GM10847 (cell line): ENCODE results near the gene PDZD2.

Experiments
- POLR2A ChIP-seq: IDR thresholded peaks from 2 replicates; pipeline ENCODE4 v1.6.1; 2011; ENCODE audit not compliant: insufficient read length; ENCODE audit errors: extremely low read depth

PDZD2 gene

DNA sequence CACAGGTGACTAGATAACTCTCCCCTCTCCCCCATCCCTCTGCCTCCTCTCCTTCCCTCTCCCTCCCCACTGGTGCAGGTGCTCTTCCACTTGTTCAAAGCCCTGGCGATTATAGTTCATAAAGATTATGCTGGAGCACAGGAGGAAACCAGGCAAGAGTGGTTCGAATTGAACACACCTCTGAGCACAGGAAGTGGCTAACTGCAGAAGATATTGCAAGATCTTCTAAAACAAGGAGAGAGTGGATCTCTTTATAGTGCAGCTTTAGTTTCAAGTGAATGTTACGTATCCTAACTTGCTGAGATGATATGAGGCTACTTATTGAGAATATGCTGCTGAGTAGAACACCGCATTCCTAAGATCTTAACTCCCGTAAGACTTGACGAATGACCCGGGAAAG is 356.8 kb downstream of the PDZD2 start:
- TF ChIP-seq POLR2A, result no peak

DNA sequence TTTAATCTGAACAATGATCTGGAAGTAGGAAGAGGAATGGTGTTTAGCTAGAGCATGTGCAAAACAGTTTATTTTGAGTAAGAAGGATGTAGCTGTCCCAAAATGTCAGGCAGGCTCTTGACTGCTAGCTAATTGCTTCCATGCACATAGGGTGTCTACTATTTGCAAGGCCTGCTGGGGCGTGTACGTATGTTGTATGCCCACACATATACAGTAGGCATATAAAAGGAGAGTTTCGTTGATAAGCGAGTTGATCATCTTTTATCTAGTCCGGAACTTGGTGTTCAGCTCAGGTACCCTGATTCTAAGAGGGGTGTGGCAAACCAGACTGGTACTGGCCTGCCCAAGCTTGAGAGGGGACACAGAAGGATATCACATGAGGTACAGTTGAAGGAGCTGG is 358.0 kb downstream of the PDZD2 start:
- no peak for TF ChIP-seq POLR2A

DNA sequence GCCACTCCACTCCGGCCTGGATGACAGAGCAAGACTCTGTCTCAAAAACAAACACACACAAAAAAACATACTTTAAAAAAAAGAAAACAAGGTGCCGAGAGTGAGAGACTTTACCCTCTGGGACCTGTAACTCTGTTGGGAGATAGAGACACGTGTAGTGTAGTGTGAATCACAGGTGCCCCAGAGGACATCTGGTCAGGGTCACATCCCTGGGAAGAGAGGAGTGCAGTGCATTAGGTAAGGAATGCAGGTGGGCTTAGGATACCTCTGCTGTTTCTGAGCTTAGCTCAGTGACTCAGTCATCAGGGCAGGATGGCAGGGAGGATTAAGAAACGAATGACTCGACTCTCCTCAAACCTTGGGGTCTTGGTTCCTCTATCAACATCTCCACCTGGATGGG is 360.5 kb downstream of the PDZD2 start:
- TF ChIP-seq POLR2A, result no peak

DNA sequence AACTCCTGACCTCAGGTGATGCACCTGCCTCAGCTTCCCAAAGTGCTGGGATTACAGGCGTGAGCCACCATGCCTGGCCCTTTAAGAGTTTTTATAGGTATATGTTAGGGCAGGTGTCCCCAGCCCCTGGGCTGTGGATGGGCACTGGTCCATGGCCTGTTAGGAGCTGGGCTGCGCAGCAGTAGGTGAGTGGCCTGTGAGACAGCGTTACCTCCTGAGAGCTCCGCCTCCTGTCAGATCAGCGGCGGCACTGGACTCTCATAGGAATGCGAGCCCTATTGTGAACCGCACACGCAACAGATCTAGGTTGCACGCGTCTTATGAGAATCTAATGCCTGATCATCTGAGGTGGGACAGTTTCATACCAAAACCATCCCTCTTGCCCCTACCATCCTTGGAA is 361.8 kb downstream of the PDZD2 start:
- TF ChIP-seq POLR2A, result no peak

DNA sequence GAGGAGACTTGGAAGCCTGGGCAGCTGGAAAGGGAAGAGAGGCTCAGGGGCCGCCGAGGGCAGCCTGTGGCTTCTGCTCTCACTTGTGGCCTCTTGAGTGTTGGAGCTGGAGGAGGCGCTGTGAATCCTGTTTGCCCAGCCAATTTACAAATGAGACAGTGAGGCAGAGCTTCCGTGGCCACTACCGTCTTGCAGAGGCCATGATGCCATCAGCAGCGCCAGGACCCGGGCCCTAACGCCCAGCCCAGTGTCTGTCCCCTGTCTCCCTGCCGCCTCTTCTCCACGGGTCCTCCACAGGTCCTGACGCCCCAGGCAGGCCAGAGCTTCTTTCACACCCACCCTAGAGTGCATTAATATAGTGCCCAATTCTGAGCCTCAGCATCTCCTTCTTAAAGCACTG is 362.4 kb downstream of the PDZD2 start:
- TF ChIP-seq POLR2A, result no peak

DNA sequence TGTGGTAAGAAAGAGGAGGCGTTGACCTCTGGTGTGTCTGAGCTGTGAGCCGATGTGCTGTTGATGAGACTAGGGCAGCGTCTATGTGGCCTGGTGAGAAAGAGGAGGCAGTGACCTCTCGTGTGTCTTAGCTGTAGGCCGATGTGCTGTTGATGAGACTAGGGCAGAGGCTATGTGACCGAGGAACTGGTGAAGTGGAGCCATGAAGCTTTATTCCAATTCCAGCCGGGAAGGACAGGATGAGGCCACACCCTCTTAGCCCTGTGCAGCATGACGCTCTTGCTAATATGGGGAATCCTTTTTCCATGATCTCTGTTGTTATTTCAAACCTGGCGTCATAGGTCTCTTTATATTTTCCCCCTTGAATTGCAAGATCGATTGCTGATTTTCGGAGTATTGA is 362.8 kb downstream of the PDZD2 start:
- no peak for TF ChIP-seq POLR2A

DNA sequence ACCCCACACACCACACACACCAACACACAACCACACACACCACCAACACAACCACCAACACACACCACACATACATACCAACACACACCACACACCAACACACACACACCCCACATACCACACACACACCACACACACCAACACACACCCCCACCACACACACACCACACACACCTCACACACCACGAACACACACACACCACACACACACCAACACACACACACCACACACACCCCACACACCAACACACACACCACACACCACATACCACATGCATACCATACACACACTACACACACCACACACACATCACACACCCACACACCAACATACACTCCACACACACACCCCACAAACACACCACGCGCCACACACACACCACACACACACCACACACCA is 363.8 kb downstream of the PDZD2 start:
- TF ChIP-seq POLR2A, result no peak

DNA sequence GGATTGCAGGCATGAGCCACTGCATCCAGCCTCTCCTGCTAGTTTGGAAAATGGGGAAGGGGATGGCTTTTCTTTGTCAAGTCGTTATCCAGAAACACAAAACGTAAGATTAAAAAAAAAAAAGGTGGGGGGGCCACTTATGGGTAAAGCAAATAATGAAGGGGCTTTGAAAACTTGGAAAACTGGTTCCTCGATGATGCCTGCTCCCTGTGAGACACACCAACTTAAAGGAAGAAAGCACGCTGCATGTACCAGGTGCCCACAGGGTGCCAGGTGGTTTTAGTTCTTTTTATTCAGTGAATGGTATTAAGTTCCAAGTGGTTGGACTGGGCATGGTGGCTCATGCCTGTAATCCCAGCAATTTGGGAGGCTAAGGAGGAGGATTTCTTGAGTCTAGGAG is 365.1 kb downstream of the PDZD2 start:
- no peak for TF ChIP-seq POLR2A

DNA sequence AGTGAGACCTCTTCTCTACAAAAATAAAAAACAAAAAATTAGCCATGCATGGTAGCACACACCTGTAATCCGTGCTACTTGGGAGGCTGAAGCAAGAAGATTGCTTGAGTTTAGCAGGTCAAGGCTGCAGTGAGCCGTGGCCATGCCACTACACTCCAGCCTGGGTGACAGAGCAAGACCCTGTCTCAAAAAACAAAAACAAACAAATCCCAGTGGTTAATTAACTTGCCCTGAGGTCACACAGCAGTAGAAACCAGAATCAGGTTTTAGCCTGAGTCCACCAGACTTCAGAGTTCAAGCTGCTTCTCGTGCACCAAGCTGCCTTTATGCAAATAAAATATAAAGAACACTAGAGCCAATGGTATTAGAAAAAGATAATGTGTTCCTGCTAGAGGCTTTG is 365.5 kb downstream of the PDZD2 start:
- no peak for TF ChIP-seq POLR2A

DNA sequence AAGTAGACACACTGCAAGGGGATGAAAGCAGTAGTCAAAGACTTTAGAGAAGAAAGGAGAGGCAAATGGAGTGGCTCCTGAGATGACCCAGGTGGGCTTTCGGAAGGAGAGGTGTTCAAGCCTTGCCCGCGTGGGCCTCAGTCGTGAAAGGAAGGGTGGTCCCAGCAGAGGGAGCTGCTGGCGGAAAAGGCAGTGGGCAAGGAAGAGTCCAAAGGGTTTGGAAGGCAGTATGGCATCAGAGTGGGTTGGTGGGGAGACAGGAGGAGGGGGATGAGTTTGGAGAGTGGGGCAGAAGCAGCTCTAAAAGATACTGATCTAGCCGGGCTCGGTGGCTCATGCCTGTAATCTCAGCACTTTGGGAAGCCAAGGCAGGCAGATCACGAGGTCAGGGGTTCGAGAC is 369.8 kb downstream of the PDZD2 start:
- TF ChIP-seq POLR2A, result no peak

DNA sequence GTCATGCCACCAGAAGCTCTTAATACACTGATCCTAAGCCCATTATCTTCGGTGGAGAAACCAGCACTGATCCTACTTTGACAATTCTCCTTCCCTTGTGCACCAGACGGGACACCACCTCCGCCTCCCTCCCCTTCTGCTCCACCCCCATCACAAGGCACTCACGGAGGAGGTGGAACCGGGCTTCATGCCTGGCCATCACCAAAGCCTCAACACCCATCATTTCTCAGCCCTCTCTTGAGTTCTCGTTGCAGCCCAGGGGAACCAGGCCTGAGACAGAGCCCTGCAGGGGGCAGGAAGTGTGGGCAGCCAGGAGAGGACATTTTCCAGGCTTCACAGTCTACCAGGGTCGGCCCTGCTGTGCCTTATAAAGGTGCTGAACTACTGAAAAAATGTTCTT is 374.7 kb downstream of the PDZD2 start:
- TF ChIP-seq POLR2A, result no peak

DNA sequence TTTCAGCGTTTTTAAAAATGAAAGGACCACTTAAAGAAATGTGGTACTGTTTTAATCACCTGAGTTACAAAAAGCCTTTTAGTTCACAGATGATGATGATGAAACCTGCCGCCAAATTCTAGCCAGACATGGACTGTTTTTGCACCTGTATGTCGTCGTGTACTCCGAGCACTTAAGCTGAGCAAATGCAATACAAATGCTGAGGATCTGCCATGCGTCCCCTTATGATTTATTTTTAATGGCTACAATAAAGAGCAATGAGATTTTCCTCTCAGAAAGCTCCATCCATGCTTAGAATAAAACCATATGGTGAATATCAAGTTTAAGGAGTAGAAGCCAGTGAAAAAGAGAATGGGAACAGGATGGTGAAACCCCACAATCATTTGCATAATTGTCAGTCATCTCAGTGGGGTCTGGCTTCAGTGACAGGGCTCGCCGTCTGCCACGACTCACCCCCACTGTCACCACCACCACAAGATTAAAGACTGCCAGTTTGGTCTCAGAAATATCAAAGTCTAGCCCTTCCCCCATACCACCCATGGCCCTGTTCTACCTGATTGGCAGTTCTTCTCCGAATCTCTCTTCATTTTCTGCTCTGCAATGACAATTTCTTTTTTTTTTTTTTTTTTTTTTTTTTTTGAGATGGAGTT is 375.3 kb downstream of the PDZD2 start:
- TF ChIP-seq POLR2A, result no peak

DNA sequence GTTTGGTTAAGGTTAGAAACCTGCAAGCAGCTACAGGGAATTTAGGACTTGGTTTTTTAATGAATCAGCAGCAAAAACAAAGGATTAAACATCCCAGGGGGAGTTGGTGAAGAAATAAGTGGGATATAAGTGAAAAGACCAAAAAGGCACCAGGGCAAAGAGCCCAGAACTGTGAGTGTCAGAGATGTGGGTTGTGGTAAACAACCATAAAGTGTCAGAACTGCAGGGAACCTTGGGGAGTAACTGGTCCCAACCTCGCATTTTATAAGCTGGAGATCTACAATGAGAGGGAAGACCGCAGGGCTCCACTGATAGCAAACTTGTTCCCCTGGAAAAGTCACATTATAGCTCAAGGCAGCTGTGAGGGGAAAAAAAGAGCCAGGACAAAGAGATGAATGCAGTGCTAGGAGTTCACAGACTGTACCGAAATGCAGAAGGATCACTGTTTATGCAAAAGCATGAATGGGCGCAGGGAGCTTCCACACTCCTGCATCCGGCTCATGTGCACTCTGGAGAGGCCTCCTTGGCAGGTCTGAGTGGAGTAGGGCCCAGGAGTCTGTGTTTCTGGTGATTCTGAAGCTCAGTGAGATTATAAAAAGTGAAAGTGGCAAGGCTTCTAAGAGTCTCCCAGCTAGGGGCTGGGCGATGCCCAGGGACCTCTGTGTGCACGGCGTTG is 378.9 kb downstream of the PDZD2 start:
- TF ChIP-seq POLR2A, result no peak

DNA sequence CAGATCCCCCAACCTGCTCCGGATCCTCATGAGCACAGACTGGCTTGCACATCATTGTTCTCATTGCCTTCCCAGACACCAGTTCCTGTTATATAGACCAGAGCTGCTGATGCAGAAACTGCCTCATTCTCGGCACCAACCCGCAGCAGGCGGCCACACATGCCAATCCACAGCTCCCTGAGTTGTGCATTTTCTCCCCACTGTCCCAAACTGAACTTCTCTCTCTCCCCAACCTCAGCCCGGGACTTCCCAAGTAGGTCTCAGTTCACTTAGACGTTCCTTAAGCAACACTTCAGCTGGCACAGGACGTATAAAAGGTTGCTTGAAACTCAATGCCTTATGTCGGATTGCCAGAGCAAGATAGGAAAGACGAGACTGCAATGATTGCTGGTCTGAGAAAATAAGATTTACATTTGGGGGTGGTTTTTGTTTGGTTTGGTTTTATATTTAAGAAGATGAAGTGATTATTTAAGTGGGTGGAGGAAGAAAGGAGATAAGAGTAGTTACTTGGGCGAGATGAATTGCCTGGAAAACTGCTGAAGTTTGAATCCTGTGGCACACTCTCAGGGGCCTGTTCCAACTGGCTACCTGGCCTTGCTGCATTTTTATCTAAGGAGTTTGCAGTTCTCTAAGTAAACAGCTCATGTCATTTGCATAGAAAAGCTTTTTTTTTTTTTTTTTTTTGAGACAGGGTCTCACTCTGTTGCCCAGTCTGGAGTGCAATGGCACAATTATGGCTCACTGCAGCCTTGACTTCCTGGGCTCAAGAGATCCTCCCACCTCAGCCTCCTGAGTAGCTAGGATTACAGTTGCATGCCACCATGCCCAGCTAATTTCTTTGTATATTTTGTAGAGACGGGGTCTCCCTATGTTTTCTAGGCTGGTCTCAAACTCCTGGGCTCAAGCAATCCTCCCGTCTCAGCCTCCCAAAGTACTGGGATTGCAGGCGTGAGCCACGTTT is 379.8 kb downstream of the PDZD2 start:
- TF ChIP-seq POLR2A, result no peak

DNA sequence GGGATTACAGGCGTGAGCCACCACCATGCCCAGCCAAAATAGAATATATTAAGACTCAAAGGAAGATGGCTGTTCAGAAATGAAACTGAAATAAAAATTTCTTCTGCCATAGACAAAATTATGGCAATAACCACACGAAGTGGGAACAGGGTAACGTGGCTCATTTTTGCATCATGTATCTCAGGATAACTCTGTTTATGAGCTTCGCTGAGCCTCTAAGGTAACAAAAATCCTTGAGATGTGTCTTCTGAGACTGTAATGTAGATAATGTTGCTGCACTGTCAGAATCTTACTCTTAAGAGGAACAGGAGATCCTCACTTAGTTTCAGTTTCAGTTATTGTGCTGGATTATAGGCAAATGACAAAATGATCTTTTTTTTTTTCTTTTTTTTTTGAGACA is 381.3 kb downstream of the PDZD2 start:
- no peak for TF ChIP-seq POLR2A

DNA sequence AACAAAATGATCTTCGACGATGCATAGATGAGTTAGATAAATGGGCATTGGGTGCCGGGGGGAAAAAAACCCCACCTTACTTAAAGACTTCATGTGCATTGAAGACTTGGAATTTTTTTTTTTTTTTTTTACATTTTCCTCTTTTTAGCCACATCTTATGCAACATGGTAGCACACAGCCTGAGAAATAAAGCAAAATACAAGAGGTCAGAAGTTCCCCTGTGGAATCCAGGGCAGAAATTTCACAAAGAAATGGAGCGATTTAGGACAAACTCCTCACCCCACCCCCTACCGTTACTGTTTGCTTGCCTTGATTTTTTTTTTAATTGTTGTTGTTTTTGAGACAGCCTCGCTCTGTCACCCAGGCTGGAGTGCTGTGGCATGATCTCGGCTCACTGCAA is 382.0 kb downstream of the PDZD2 start:
- TF ChIP-seq POLR2A, result no peak
